GM12878 (cell line): ENCODE data around the gene XRCC4. TPM values are rescaled to one million over a fixed set of nuclear protein-coding genes. Genes with fewer than 3 reads are reported as not detected.

ENCODE experiments used
- ATAC-seq: fragments of 200-7000 bp; cut with Tn5 transposase; 3 replicates; pipeline ENCODE4 v1.9.1; 2020; ENCODE audit warnings: mild to moderate bottlenecking, moderate library complexity
- BruUV-seq: library from RNA; stranded (reverse); fragments of 400-500 nt; replicated peaks from 2 replicates; lab custom pipeline; 2021; lab: Mats Ljungman, UMichigan
- CTCF ChIA-PET: fragments of 300-600 bp; sonication (Branson Sonifier 250); formaldehyde crosslinking; extraction: SDS; loops from one replicate; lab custom pipeline; 2021; ENCODE audit warnings: inconsistent platforms; lab: Yijun Ruan, JAX
- POLR2A ChIA-PET: fragments of 350-600 bp; formaldehyde crosslinking; extraction: SDS; loops from one replicate; lab custom pipeline; 2021; ENCODE audit warnings: inconsistent platforms; lab: Charles Lee
- RAD21 ChIA-PET: fragments of 300-600 bp; sonication (Branson Sonifier 250); formaldehyde crosslinking; loops from one replicate; lab custom pipeline; 2023; ENCODE audit warnings: antibody characterized with exemption; ENCODE audit not compliant: unreplicated experiment; lab: Charles Lee
- SMC1A ChIA-PET: fragments of 300-600 bp; sonication (Branson Sonifier 250); formaldehyde crosslinking; loops from one replicate; lab custom pipeline; 2023; ENCODE audit not compliant: unreplicated experiment, uncharacterized antibody; lab: Charles Lee
- DNase-seq: peaks from one replicate; pipeline ENCODE4 v3.0.0-alpha.2; 2011; ENCODE audit warnings: low read depth, low spot score
- FAIRE-seq: peaks from 3 replicates; lab custom pipeline; 2011; peaks lifted over from hg19 to GRCh38; lab: Jason Lieb, UNC
- H2AFZ ChIP-seq: 2 replicates; pipeline ENCODE4 v1.6.0; 2011; ENCODE audit warnings: low read depth, low read length, control low read depth; ENCODE audit not compliant: control insufficient read depth
- H3K27ac ChIP-seq: 2 replicates; pipeline ENCODE4 v1.5.1; 2011; ENCODE audit warnings: control low read depth; ENCODE audit not compliant: control insufficient read depth, insufficient read depth
- H3K27me3 ChIP-seq, 2 experiments: replicated peaks in 1 of 2; 2 replicates each; pipeline versions ENCODE4 v1.6.0 to v1.6.1; 2011; ENCODE audit warnings: low read length in 1 of 2; ENCODE audit not compliant: control insufficient read depth in 2 of 2, insufficient read depth in 2 of 2
- H3K36me3 ChIP-seq, 2 experiments: 2 replicates each; pipeline ENCODE4 v1.5.1; 2011; ENCODE audit warnings: low read length in 1 of 2; ENCODE audit not compliant: control insufficient read depth in 2 of 2, insufficient read depth in 2 of 2
- H3K4me1 ChIP-seq: 2 replicates; pipeline ENCODE4 v1.6.1; 2011; ENCODE audit warnings: mild to moderate bottlenecking, low read length, moderate library complexity, mixed read lengths; ENCODE audit not compliant: control insufficient read depth, insufficient read depth
- H3K4me2 ChIP-seq: 2 replicates; pipeline ENCODE4 v1.6.0; 2011; ENCODE audit warnings: control low read depth; ENCODE audit not compliant: control insufficient read depth, insufficient read depth
- H3K4me3 ChIP-seq: fragments of 200-600 bp; sonication (generic); 2 replicates; pipeline ENCODE4 v1.5.1; 2016
- H3K79me2 ChIP-seq: 2 replicates; pipeline ENCODE4 v1.6.0; 2011; ENCODE audit warnings: low read length; ENCODE audit not compliant: control insufficient read depth, insufficient read depth
- H3K9ac ChIP-seq: 2 replicates; pipeline ENCODE4 v1.8.0; 2011; ENCODE audit warnings: low read length, control low read depth, mixed read lengths; ENCODE audit not compliant: control insufficient read depth, insufficient read depth
- H3K9me3 ChIP-seq: replicated peaks from 3 replicates; pipeline ENCODE4 v1.5.1; 2011; ENCODE audit warnings: mild to moderate bottlenecking, low read length; ENCODE audit not compliant: control insufficient read depth, insufficient read depth
- H4K20me1 ChIP-seq: 2 replicates; pipeline ENCODE4 v1.6.0; 2011; ENCODE audit not compliant: control insufficient read depth, insufficient read depth
- CEBPB ChIP-seq, 2 experiments: fragments of 150-350 bp in 1 of 2; IDR thresholded peaks; 2 replicates each; pipeline ENCODE4 v1.6.1; 2012 to 2014; ENCODE audit warnings: low read depth in 2 of 2, low read length in 2 of 2, borderline replicate concordance in 1 of 2, inconsistent platforms in 1 of 2
- E2F4 ChIP-seq: IDR thresholded peaks from 2 replicates; pipeline ENCODE4 v1.6.1; 2012; ENCODE audit warnings: low read depth, low read length, improper control_type of control experiment
- HDAC2 ChIP-seq: fragments of 200-600 bp; sonication (generic); IDR thresholded peaks from 2 replicates; pipeline ENCODE4 v1.6.1; 2017
- JUND ChIP-seq: IDR thresholded peaks from 2 replicates; pipeline ENCODE4 v1.6.1; 2012; ENCODE audit warnings: low read depth, mild to moderate bottlenecking, low read length, improper control_type of control experiment, moderate library complexity
- KAT2A ChIP-seq: conservative IDR thresholded peaks from 2 replicates; pipeline ENCODE4 v1.6.1; 2011; ENCODE audit warnings: low read depth, low read length; ENCODE audit not compliant: control insufficient read depth
- NR2C1 ChIP-seq: fragments of 450-650 bp; IDR thresholded peaks from 2 replicates; pipeline ENCODE4 v1.6.1; 2017; ENCODE audit warnings: antibody characterized with exemption, mild to moderate bottlenecking, moderate library complexity
- PML ChIP-seq: IDR thresholded peaks from 2 replicates; pipeline ENCODE4 v1.6.1; 2012; ENCODE audit warnings: low read length, inconsistent platforms
- STAT1 ChIP-seq: fragments of 450-650 bp; conservative IDR thresholded peaks from 2 replicates; pipeline ENCODE4 v1.6.1; 2014; ENCODE audit warnings: antibody characterized with exemption, mild to moderate bottlenecking
- YBX1 ChIP-seq: fragments of 450-650 bp; IDR thresholded peaks from 2 replicates; pipeline ENCODE4 v1.6.1; 2016; ENCODE audit warnings: antibody characterized with exemption
- ZBTB4 ChIP-seq: fragments of 450-650 bp; formaldehyde crosslinking; IDR thresholded peaks from 2 replicates; pipeline ENCODE4 v1.4.0; 2022; ENCODE audit warnings: mild to moderate bottlenecking, moderate library complexity
- WGBS: methylation state at CpG from one replicate; pipeline ENCODE4 v1.1.6; 2016; ENCODE audit warnings: low lambda C conversion rate; ENCODE audit not compliant: insufficient replicate concordance, insufficient coverage; ENCODE audit errors: missing lambda C conversion rate; 5-methylcytosine and 5-hydroxymethylcytosine counted together
- in situ Hi-C: fragments of 300-500 bp; cut with MboI; formaldehyde crosslinking; loops from 9 replicates; pipeline ENCODE4 v1.14.3; 2018; ENCODE audit warnings: mixed read lengths
- intact Hi-C: fragments of 100-400 bp; cut with micrococcal nuclease; formaldehyde crosslinking; loops from one replicate; pipeline ENCODE4 v1.14.2; 2022; ENCODE audit not compliant: unreplicated experiment
- polyA plus RNA-seq, 11 experiments: library from polyadenylated mRNA; depleted of rRNA in 4 of 11; unstranded in 6 of 11; stranded (reverse) in 5 of 11; fragments of >200 nt; fragmentation: Nextera tagmentation in 4 of 11; fragmentation: Illumina TruSeq in 1 of 11; extraction: Ambion mirVana in 4 of 11; extraction: Trizol in 1 of 11; gene quantifications; 1 replicate in 1 of 11; 2 replicates in 10 of 11; pipeline versions ENCODE4 v1.2.1 to v1.2.3, GENCODE V29; 2011 to 2016; ENCODE audit warnings: inconsistent platforms in 2 of 11, missing spikeins in 2 of 11, low read depth in 1 of 11
- total RNA-seq, 4 experiments: library from RNA; depleted of rRNA in 3 of 4; stranded (reverse); fragments of >200 nt in 3 of 4; fragmentation: Illumina TruSeq in 1 of 4; extraction: Trizol in 1 of 4; gene quantifications; 2 replicates each; pipeline versions ENCODE4 v1.2.1 to v1.2.3, GENCODE V29; 2013 to 2021
- TF ChIP-seq, protein P1 (sequence below): fragments of 450-650 bp; IDR thresholded peaks from 2 replicates; pipeline ENCODE4 v1.6.1; 2017; ENCODE audit warnings: antibody characterized with exemption, mild to moderate bottlenecking, moderate library complexity

The XRCC4 gene
- total and polyA plus RNA-seq, 10 of the 15 experiments (the other 5 are each of a cell fraction or from before 2014, with no cell fraction given), result 12.1 to 53.6 (median 25.8) TPM

DNA sequence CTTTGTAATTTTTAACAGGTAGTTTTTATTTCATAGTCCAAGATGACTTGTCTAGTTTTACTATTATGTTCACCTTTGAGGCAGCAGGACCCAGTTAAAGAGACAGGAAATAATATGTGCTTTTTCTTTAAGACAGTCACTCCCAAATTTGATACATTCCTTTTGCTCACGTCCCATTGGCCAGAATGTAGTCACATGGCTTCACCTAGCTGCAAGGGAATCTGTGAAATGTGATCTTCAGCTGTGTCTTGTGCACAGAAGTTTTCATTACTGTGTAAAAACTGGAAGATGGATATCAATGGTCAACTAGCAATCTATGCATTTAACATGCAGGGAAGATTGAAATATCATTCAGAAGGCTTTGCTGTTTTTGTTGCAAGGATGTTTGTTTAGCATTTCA, 41.1 kb downstream of the XRCC4 start:
- ATAC-seq (no peak), DNase-seq (no peak), FAIRE-seq (no peak)
- Histone ChIP-seq H3K9me3 (peaks cover 7% of the 10 kb centered on the region; the same call in 2 of the 3 replicates), H3K4me1 (no peaks in the 10 kb centered on the region), H3K79me2 (no peaks in the 10 kb centered on the region), H2AFZ (no peak overlapping the region), H4K20me1 (no peaks in the 10 kb centered on the region), H3K36me3 (no peaks in the 10 kb centered on the region), H3K27ac (no peak overlapping the region), H3K9ac (no peak overlapping the region), H3K27me3 (no peaks in the 10 kb centered on the region), H3K4me2 (no peak overlapping the region), H3K4me3 (no peak overlapping the region)
- no peak for TF ChIP-seq HDAC2
- TF ChIP-seq E2F4, result no peak
- ChIA-PET POLR2A (interaction anchor here (0.6 kb wide), 1 partner anchor 46 kb away, joined by 3 read pairs; no protein-coding TSS in a partner anchor), CTCF (no interaction called here), SMC1A (no interaction called here), RAD21 (interaction anchor here (0.5 kb wide), 1 partner anchor 272 kb away, joined by 3 read pairs; no protein-coding TSS in a partner anchor)
- in situ Hi-C loops (no loop called here), intact Hi-C loops (no loop called here)
- BruUV-seq, result no TSS peak
- 50% methylated on average over 1 of the region's 1 CpG for whole genome bisulfite sequencing

DNA sequence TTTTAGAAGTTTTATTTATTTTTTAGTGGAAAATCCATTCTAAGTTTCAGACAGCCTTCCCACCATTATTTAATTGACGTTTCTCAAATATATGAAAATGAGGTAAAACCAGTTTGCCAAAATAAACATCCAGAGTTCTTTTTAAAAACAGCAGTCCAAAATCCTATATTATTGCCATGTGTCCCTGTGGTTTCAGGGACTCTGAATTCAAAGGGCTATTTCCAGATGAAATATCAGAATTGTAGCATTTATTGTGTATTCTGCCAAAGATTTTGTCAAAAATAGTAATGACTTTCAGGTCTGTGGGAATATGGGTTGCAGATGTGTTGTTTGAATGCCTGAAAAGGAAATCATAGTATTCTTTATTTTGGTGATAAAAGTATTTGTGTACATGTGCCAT, 41.6 kb downstream of the XRCC4 start:
- CTCF ChIA-PET, result no interaction called here
- no peak for DNase-seq
- H2AFZ ChIP-seq, result no peak overlapping the region
- intact Hi-C loops (no loop called here), in situ Hi-C loops (no loop called here)
- H3K4me2 ChIP-seq, result no peak overlapping the region
- H3K36me3 ChIP-seq, result no peaks in the 10 kb centered on the region
- H3K4me3 ChIP-seq, result no peak overlapping the region
- no peak overlapping the region for H3K27ac ChIP-seq
- no peaks in the 10 kb centered on the region for H4K20me1 ChIP-seq
- no peaks in the 10 kb centered on the region for H3K4me1 ChIP-seq
- RAD21 ChIA-PET, result no interaction called here
- BruUV-seq, result no TSS peak
- SMC1A ChIA-PET, result no interaction called here
- FAIRE-seq, result no peak
- no peaks in the 10 kb centered on the region for H3K27me3 ChIP-seq
- POLR2A ChIA-PET, result no interaction called here
- H3K9ac ChIP-seq, result no peak overlapping the region
- ATAC-seq, result no peak
- H3K79me2 ChIP-seq, result no peaks in the 10 kb centered on the region
- peaks cover 7% of the 10 kb centered on the region; the same call in 2 of the 3 replicates for H3K9me3 ChIP-seq
- WGBS, result 96% methylated on average over 1 of the region's 1 CpG
- no peak for TF ChIP-seq NR2C1
- TF ChIP-seq, protein P1, sequence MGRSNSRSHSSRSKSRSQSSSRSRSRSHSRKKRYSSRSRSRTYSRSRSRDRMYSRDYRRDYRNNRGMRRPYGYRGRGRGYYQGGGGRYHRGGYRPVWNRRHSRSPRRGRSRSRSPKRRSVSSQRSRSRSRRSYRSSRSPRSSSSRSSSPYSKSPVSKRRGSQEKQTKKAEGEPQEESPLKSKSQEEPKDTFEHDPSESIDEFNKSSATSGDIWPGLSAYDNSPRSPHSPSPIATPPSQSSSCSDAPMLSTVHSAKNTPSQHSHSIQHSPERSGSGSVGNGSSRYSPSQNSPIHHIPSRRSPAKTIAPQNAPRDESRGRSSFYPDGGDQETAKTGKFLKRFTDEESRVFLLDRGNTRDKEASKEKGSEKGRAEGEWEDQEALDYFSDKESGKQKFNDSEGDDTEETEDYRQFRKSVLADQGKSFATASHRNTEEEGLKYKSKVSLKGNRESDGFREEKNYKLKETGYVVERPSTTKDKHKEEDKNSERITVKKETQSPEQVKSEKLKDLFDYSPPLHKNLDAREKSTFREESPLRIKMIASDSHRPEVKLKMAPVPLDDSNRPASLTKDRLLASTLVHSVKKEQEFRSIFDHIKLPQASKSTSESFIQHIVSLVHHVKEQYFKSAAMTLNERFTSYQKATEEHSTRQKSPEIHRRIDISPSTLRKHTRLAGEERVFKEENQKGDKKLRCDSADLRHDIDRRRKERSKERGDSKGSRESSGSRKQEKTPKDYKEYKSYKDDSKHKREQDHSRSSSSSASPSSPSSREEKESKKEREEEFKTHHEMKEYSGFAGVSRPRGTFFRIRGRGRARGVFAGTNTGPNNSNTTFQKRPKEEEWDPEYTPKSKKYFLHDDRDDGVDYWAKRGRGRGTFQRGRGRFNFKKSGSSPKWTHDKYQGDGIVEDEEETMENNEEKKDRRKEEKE, result no peak
- TF ChIP-seq CEBPB (IDR thresholded peaks at IDR 0.05; ENCODE audit: borderline replicate concordance in 1 of 2, low read depth in 2 of 2, low read length in 2 of 2), result no peak
- TF ChIP-seq KAT2A, result no peak
- TF ChIP-seq JUND, result no peak
- no peak for TF ChIP-seq YBX1
- no peak for TF ChIP-seq PML
- no peak for TF ChIP-seq ZBTB4 (CRISPR knock-in tag)
- no peak for TF ChIP-seq STAT1
